Activated CD4-positive, alpha-beta T cell treated with anti-CD3 and anti-CD28 coated beads, Interleukin-10, Interleukin-2, amounts not matched to agents 100 ng/mL and 50 ng/mL, durations not matched to agents 16 hours and 8 hours (primary cell): Measurements from ENCODE around the gene SPATA9.
"Not testable (repeated sequence)": the region's sequence is repeated elsewhere in the genome, so short reads cannot be mapped to it uniquely, and the experiment has no call there.

Source experiments
- DNase-seq: peaks from one replicate; pipeline ENCODE4 v3.0.0-alpha.2; 2020

SPATA9 gene

GRCh38 chr5:95643152-95643551 lies 39.6 kb downstream of the SPATA9 start:
- DNase-seq, result no peak

GRCh38 chr5:95641741-95642220 lies 41.0 kb downstream of the SPATA9 start:
- no peak for DNase-seq

- DNase-seq, result no peak
Observed at GRCh38 chr5:95638632-95639031, 44.2 kb downstream of the SPATA9 start.

GRCh38 chr5:95634081-95634480 lies 48.7 kb downstream of the SPATA9 start:
- no peak for DNase-seq

- no peak for DNase-seq
Observed at GRCh38 chr5:95633671-95634070, 49.1 kb downstream of the SPATA9 start.

GRCh38 chr5:95632942-95633341 lies 49.8 kb downstream of the SPATA9 start:
- not testable (repeated sequence) for DNase-seq

GRCh38 chr5:95631991-95632675 lies 50.7 kb downstream of the SPATA9 start:
- DNase-seq, result peak; percentile 87

- DNase-seq, result no peak
Observed at GRCh38 chr5:95631255-95631958, 51.4 kb downstream of the SPATA9 start.

GRCh38 chr5:95630394-95630917 lies 52.3 kb downstream of the SPATA9 start:
- DNase-seq, result no peak

GRCh38 chr5:95628933-95629332 lies 53.9 kb downstream of the SPATA9 start:
- no peak for DNase-seq

GRCh38 chr5:95627971-95628810 lies 54.6 kb downstream of the SPATA9 start:
- DNase-seq, result no peak

- no peak for DNase-seq
Observed at GRCh38 chr5:95626701-95627100, 56.1 kb downstream of the SPATA9 start.

- DNase-seq, result no peak
Observed at GRCh38 chr5:95624368-95624767, 58.4 kb downstream of the SPATA9 start.

- DNase-seq, result no peak
Observed at GRCh38 chr5:95623706-95624105, 59.1 kb downstream of the SPATA9 start.

- peak; percentile 22 for DNase-seq
Observed at GRCh38 chr5:95621839-95622629, 60.8 kb downstream of the SPATA9 start.

- peak; percentile 42 for DNase-seq
Observed at GRCh38 chr5:95620870-95621838, 61.6 kb downstream of the SPATA9 start.

GRCh38 chr5:95620030-95620869 lies 62.5 kb downstream of the SPATA9 start, which contains the start of gene GPR150:
TSS of gene GPR150 (plus strand) at chr5:95620087. CDS start at chr5:95620276, 189 bp downstream.
- DNase-seq, result peak; percentile 63

GRCh38 chr5:95619514-95620029 lies 63.2 kb downstream of the SPATA9 start:
- no peak for DNase-seq

GRCh38 chr5:95619096-95619495 lies 63.7 kb downstream of the SPATA9 start:
- DNase-seq, result no peak

- no peak for DNase-seq
Observed at GRCh38 chr5:95617057-95617456, 65.7 kb downstream of the SPATA9 start.
